Left lung (tissue), 10 donors: ENCODE data around the gene FASTKD3. TPM values are rescaled to one million over a fixed set of nuclear protein-coding genes. Genes with fewer than 3 reads are reported as not detected.

ENCODE experiments used
- ATAC-seq: fragments of 200-7000 bp; cut with Tn5 transposase; one replicate; pipeline ENCODE4 v1.9.1; 2020; ENCODE audit warnings: moderate library complexity
- DNase-seq, 4 donors: peaks; one replicate each; pipeline ENCODE4 v3.0.0-alpha.2; 2013 to 2020
- H3K27ac ChIP-seq, 2 donors: fragments of 200-600 bp; sonication (generic) in 1 of 2; one replicate each; pipeline versions ENCODE4 v1.5.0 to v1.8.0; 2020 to 2021
- H3K27me3 ChIP-seq, 2 donors: fragments of 200-600 bp; sonication (generic) in 1 of 2; one replicate each; pipeline versions ENCODE4 v1.5.0 to v1.8.0; 2020 to 2021
- H3K36me3 ChIP-seq, 2 donors: fragments of 200-600 bp; sonication (generic) in 1 of 2; one replicate each; pipeline versions ENCODE4 v1.5.0 to v1.8.0; 2020 to 2021
- H3K4me1 ChIP-seq, 2 donors: fragments of 200-600 bp; one replicate each; pipeline ENCODE4 v1.8.0; 2021
- H3K4me3 ChIP-seq, 2 donors: fragments of 200-600 bp; sonication (generic) in 1 of 2; one replicate each; pipeline versions ENCODE4 v1.5.0 to v1.8.0; 2020 to 2021; ENCODE audit warnings: mild to moderate bottlenecking in 1 of 2
- H3K9me3 ChIP-seq, 2 donors: fragments of 200-600 bp; sonication (generic) in 1 of 2; one replicate each; pipeline versions ENCODE4 v1.5.0 to v1.8.0; 2020 to 2021
- CTCF ChIP-seq, 2 donors: fragments of 200-600 bp; sonication (generic) in 1 of 2; IDR thresholded peaks; one replicate each; pipeline versions ENCODE4 v1.5.0 to v1.8.0; 2021; ENCODE audit warnings: antibody characterized with exemption in 2 of 2
- intact Hi-C, 2 donors: fragments of 100-400 bp; cut with DNase I; formaldehyde crosslinking; loops; one replicate each; pipeline versions ENCODE4 v1.11.2 to v1.14.2; 2022
- polyA plus RNA-seq, 6 donors: library from polyadenylated mRNA; unstranded; fragments of 120-200 nt; gene quantifications; one replicate each; pipeline ENCODE4 v1.2.1, GENCODE V29; 2013; ENCODE audit not compliant: insufficient read length in 6 of 6
- total RNA-seq, 2 donors: library from RNA; stranded (reverse); fragmentation: NEBNext Ultra II Directional; extraction: Animal tissue kit (Norgen Biotek cat#: 25700); gene quantifications; one replicate each; pipeline ENCODE4 v1.2.1, GENCODE V29; 2021
- donor health status: DM: no; HTN: yes; CAD: no.
- donor health status: DM: no; HTN: no; CAD: no.

Gene FASTKD3
- total and polyA plus RNA-seq, 8 donors = 8.4 to 28.8 (median 22.4) TPM

- H3K27me3 ChIP-seq = peaks cover 0 to 39% of the 10 kb centered on the region in 2 donors
- no peak for DNase-seq
- no peak for ATAC-seq
- H3K27ac ChIP-seq = no peak overlapping the region
- no peak for TF ChIP-seq CTCF (IDR thresholded peaks at IDR 0.05)
- no peak overlapping the region for H3K4me3 ChIP-seq
- no peaks in the 10 kb centered on the region for H3K36me3 ChIP-seq
- H3K9me3 ChIP-seq = no peaks in the 10 kb centered on the region
- intact Hi-C loops = no loop called here
- peaks cover 0 to 10% of the 10 kb centered on the region in 2 donors for H3K4me1 ChIP-seq
These were observed 23.3 kb downstream of the FASTKD3 start for GRCh38 chr5:7845557-7845956.

- no peaks in the 10 kb centered on the region for H3K9me3 ChIP-seq
- intact Hi-C loops = no loop called here
- TF ChIP-seq CTCF (IDR thresholded peaks at IDR 0.05) = no peak
These were observed 23.9 kb downstream of the FASTKD3 start for GRCh38 chr5:7844901-7845300.

GRCh38 chr5:7842531-7842930 lies 26.3 kb downstream of the FASTKD3 start:
- no peak for DNase-seq
- H3K27me3 ChIP-seq = peaks cover 0 to 9% of the 10 kb centered on the region in 2 donors
- no peak for TF ChIP-seq CTCF (IDR thresholded peaks at IDR 0.05)
- H3K4me3 ChIP-seq = no peak overlapping the region
- H3K27ac ChIP-seq = no peak overlapping the region
- intact Hi-C loops = no loop called here
- no peaks in the 10 kb centered on the region for H3K36me3 ChIP-seq
- no peaks in the 10 kb centered on the region for H3K4me1 ChIP-seq
- H3K9me3 ChIP-seq = no peaks in the 10 kb centered on the region
- no peak for ATAC-seq

More at GRCh38 chr5:7844901-7845300, 23.9 kb downstream of the FASTKD3 start:
- H3K4me3 ChIP-seq = no peak overlapping the region
- H3K27me3 ChIP-seq = peaks cover 0 to 33% of the 10 kb centered on the region in 2 donors
- no peaks in the 10 kb centered on the region for H3K36me3 ChIP-seq
- no peak for DNase-seq
- no peak overlapping the region for H3K27ac ChIP-seq
- ATAC-seq = no peak
- peaks cover 0 to 5% of the 10 kb centered on the region in 2 donors for H3K4me1 ChIP-seq

- ATAC-seq (no peak), DNase-seq (no peak)
- Histone ChIP-seq H3K4me3 (no peak overlapping the region), H3K9me3 (no peaks in the 10 kb centered on the region), H3K27me3 (no peaks in the 10 kb centered on the region), H3K4me1 (no peaks in the 10 kb centered on the region), H3K36me3 (no peaks in the 10 kb centered on the region), H3K27ac (no peak overlapping the region)
- intact Hi-C loops = no loop called here
- no peak for TF ChIP-seq CTCF (IDR thresholded peaks at IDR 0.05)
These were observed 31.4 kb downstream of the FASTKD3 start for GRCh38 chr5:7837403-7837802.

- Histone ChIP-seq H3K27me3 (no peaks in the 10 kb centered on the region), H3K36me3 (no peaks in the 10 kb centered on the region), H3K4me1 (no peaks in the 10 kb centered on the region), H3K4me3 (no peak overlapping the region), H3K27ac (no peak overlapping the region), H3K9me3 (no peaks in the 10 kb centered on the region)
- intact Hi-C loops = no loop called here
- no peak for TF ChIP-seq CTCF (IDR thresholded peaks at IDR 0.05)
- ATAC-seq = no peak
- DNase-seq = no peak
These were observed 33.8 kb downstream of the FASTKD3 start for GRCh38 chr5:7834982-7835381.
